Measurements from ENCODE around the gene HMG20B. TPM values are rescaled to one million over a fixed set of nuclear protein-coding genes. Genes with fewer than 3 reads are reported as not detected.

HMG20B gene
- total RNA-seq, 1 experiment from 2014 or later, result 115 TPM

DNA sequence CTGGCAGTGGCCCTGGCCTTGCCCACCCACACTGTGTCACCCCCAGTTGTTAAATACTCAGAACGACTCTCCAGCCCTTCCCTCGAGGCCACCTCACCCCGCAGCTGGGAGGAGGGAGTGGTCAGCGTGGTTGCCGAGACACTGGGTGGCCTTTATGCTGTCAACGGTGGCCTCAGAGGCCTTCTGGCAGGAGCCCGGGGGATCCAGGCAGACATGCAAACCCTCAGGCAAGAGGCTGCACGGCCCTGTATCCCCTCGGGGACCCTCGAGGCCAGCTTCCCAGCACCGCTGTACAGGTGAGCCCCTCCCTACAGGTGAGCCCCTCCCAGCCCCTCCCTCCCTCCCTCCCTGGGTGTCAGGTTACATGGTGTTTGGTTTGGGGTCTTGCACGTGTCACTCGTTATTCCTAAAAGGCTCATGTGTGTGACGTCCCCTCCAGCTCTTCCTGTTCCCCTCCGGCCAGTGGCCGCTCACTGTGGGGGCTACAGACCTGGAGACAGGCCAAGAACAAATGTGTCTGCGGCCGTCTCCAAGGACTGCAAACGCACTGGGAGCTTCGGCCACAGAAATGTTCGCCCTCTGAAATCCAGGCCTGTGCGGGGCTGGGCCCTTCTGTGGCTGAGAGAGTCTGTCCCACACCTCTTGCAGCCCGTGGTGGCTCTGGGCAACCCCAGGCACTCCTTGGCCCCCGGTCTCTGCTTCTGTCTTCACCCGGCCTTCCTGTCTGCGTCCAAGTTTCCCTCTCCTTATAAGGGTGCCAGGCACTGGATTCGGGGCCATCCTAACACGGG, 33.6 kb upstream of the HMG20B start, which contains the start of gene TEKTIP1:
Gene TEKTIP1, plus strand, starts transcription at position 210 of the 791 bp plus-strand sequence. Its CDS starts 4 bp downstream, at position 214.
- DNase-seq, result no peak
- Histone ChIP-seq H4K20me1 (ENCODE audit: insufficient read depth) (no peaks in the 10 kb centered on the region; the same call in 1 of the 2 replicates), H3K4me2 (no peak within 1 kb of the TSS), H3K4me1 (replicated peaks; ENCODE audit: insufficient read depth) (no peaks in the 10 kb centered on the region), H3K27me3 (ENCODE audit: insufficient read depth, low read depth) (no peaks in the 10 kb centered on the region), H3K9me2 (ENCODE audit: insufficient read depth) (no peaks in the 10 kb centered on the region), H3F3A (ENCODE audit: insufficient read depth, low read depth) (peaks cover 4% of the 10 kb centered on the region; the same call in 1 of the 2 replicates), H2AFZ (no peak within 1 kb of the TSS), H3K27ac (no peak within 1 kb of the TSS), H3K4me3 (no peak within 1 kb of the TSS), H3K9me3 (ENCODE audit: insufficient read depth, low read depth) (no peaks in the 10 kb centered on the region), H3K36me3 (ENCODE audit: low read depth) (no peaks in the 10 kb centered on the region), H3K79me2 (ENCODE audit: low read depth) (no peaks in the 10 kb centered on the region)
- BruUV-seq (replicated peaks), result no TSS peak
- TF ChIP-seq EZH2 (IDR thresholded peaks at IDR 0.05; ENCODE audit: low read depth), result no peak
- no peak for TF ChIP-seq CTCF (conservative IDR thresholded peaks at IDR 0.05)
- intact Hi-C loops (cut with micrococcal nuclease; ENCODE audit: unreplicated experiment), result no loop called here
- CTCF ChIA-PET, result no interaction called here
- POLR2A ChIA-PET (ENCODE audit: unreplicated experiment), result no interaction called here

DNA sequence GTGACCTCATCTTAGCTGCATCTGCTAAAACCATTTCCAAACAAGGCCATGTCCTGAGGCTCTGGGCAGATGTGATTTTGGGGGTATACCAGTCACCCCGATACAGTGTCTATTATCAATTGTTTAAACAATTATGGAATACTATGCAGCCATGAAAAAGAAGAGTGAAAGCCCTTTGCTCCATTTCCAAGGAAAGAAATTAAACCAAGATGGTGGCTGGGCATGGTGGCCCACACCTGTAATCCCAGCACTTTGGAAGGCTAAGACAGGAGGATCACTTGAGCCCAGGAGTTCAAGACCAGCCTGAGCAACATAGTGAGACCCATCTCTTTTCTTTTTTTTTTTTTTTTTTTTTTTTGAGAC, 33.0 kb upstream of the HMG20B start:
- POLR2A ChIA-PET (ENCODE audit: unreplicated experiment), result no interaction called here
- H3K4me3 ChIP-seq, result no peak overlapping the region
- H3F3A ChIP-seq (ENCODE audit: insufficient read depth, low read depth), result peaks cover 4% of the 10 kb centered on the region; the same call in 1 of the 2 replicates
- intact Hi-C loops (cut with micrococcal nuclease; ENCODE audit: unreplicated experiment), result no loop called here
- no peak overlapping the region for H3K4me2 ChIP-seq
- H3K36me3 ChIP-seq (ENCODE audit: low read depth), result no peaks in the 10 kb centered on the region
- no peaks in the 10 kb centered on the region for H3K79me2 ChIP-seq (ENCODE audit: low read depth)
- no peaks in the 10 kb centered on the region for H3K27me3 ChIP-seq (ENCODE audit: insufficient read depth, low read depth)
- no peaks in the 10 kb centered on the region for H3K9me3 ChIP-seq (ENCODE audit: insufficient read depth, low read depth)
- no peak for DNase-seq
- BruUV-seq (replicated peaks), result no TSS peak
- CTCF ChIA-PET, result no interaction called here
- no peaks in the 10 kb centered on the region; the same call in 1 of the 2 replicates for H4K20me1 ChIP-seq (ENCODE audit: insufficient read depth)
- no peaks in the 10 kb centered on the region for H3K4me1 ChIP-seq (replicated peaks; ENCODE audit: insufficient read depth)
- H3K9me2 ChIP-seq (ENCODE audit: insufficient read depth), result no peaks in the 10 kb centered on the region
- no peak for TF ChIP-seq EZH2 (IDR thresholded peaks at IDR 0.05; ENCODE audit: low read depth)
- H2AFZ ChIP-seq, result no peak overlapping the region
- H3K27ac ChIP-seq, result no peak overlapping the region

- BruUV-seq (replicated peaks), result no TSS peak
- intact Hi-C loops (cut with micrococcal nuclease; ENCODE audit: unreplicated experiment), result no loop called here
- Histone ChIP-seq H3K79me2 (ENCODE audit: low read depth) (no peaks in the 10 kb centered on the region), H3K27ac (no peak overlapping the region), H3K4me2 (no peak overlapping the region), H4K20me1 (ENCODE audit: insufficient read depth) (no peaks in the 10 kb centered on the region; the same call in 1 of the 2 replicates), H3F3A (ENCODE audit: insufficient read depth, low read depth) (peaks cover 4% of the 10 kb centered on the region; the same call in 1 of the 2 replicates), H2AFZ (no peak overlapping the region), H3K4me3 (no peak overlapping the region), H3K9me2 (ENCODE audit: insufficient read depth) (no peaks in the 10 kb centered on the region), H3K9me3 (ENCODE audit: insufficient read depth, low read depth) (no peaks in the 10 kb centered on the region), H3K4me1 (replicated peaks; ENCODE audit: insufficient read depth) (no peaks in the 10 kb centered on the region), H3K36me3 (ENCODE audit: low read depth) (no peaks in the 10 kb centered on the region), H3K27me3 (ENCODE audit: insufficient read depth, low read depth) (no peaks in the 10 kb centered on the region)
- POLR2A ChIA-PET (ENCODE audit: unreplicated experiment), result no interaction called here
- TF ChIP-seq CTCF (conservative IDR thresholded peaks at IDR 0.05) (no peak), EZH2 (IDR thresholded peaks at IDR 0.05; ENCODE audit: low read depth) (no peak)
- DNase-seq, result no peak
- CTCF ChIA-PET, result no interaction called here
Observed at GRCh38 chr19:3543150-3544057, 29.3 kb upstream of the HMG20B start.

Measured in PC-9 (cell line).